ENCODE data around the gene FOCAD.

FOCAD gene

GRCh38 chr9:20681467-20681866 lies 2.6 kb upstream of the FOCAD start:
- no peak overlapping the region for H3K27ac ChIP-seq
- DNase-seq (ENCODE audit: low read depth, low spot score), result no peak

GRCh38 chr9:20683351-20684034 lies 566 bp upstream of the FOCAD start:
- H3K27ac ChIP-seq, result peak overlapping the region; percentile 79
- DNase-seq (ENCODE audit: low read depth, low spot score), result peak; percentile 14

- peak overlapping the region; percentile 79 for H3K27ac ChIP-seq
- DNase-seq (ENCODE audit: low read depth, low spot score), result peak; percentile 44
Observed at GRCh38 chr9:20684875-20685696, 1.0 kb downstream of the FOCAD start.

- peak overlapping the region; percentile 79 for H3K27ac ChIP-seq
Observed at GRCh38 chr9:20685769-20686168, 1.7 kb downstream of the FOCAD start.

GRCh38 chr9:20689833-20690232 lies 5.8 kb downstream of the FOCAD start:
- H3K27ac ChIP-seq, result no peak overlapping the region
- no peak for DNase-seq (ENCODE audit: low read depth, low spot score)

More at GRCh38 chr9:20685769-20686168, 1.7 kb downstream of the FOCAD start:
- no peak for DNase-seq (ENCODE audit: low read depth, low spot score)

- no peak for DNase-seq (ENCODE audit: low read depth, low spot score)
- H3K27ac ChIP-seq, result no peak overlapping the region
Observed at GRCh38 chr9:20692554-20692953, 8.5 kb downstream of the FOCAD start.

- no peak overlapping the region for H3K27ac ChIP-seq
- DNase-seq (ENCODE audit: low read depth, low spot score), result no peak
Observed at GRCh38 chr9:20693068-20693467, 9.0 kb downstream of the FOCAD start.

GRCh38 chr9:20694248-20694647 lies 10.2 kb downstream of the FOCAD start:
- DNase-seq (ENCODE audit: low read depth, low spot score), result no peak
- H3K27ac ChIP-seq, result no peak overlapping the region

GRCh38 chr9:20697021-20697719 lies 13.1 kb downstream of the FOCAD start:
- DNase-seq (ENCODE audit: low read depth, low spot score), result no peak
- no peak overlapping the region for H3K27ac ChIP-seq

- DNase-seq (ENCODE audit: low read depth, low spot score), result no peak
- no peak overlapping the region for H3K27ac ChIP-seq
Observed at GRCh38 chr9:20698782-20699181, 14.7 kb downstream of the FOCAD start.

GRCh38 chr9:20701060-20701459 lies 17.0 kb downstream of the FOCAD start:
- DNase-seq (ENCODE audit: low read depth, low spot score), result no peak
- no peak overlapping the region for H3K27ac ChIP-seq

GRCh38 chr9:20702570-20702969 lies 18.5 kb downstream of the FOCAD start:
- no peak overlapping the region for H3K27ac ChIP-seq
- DNase-seq (ENCODE audit: low read depth, low spot score), result no peak

GRCh38 chr9:20703146-20703545 lies 19.1 kb downstream of the FOCAD start:
- no peak for DNase-seq (ENCODE audit: low read depth, low spot score)
- H3K27ac ChIP-seq, result no peak overlapping the region

GRCh38 chr9:20707708-20708107 lies 23.6 kb downstream of the FOCAD start:
- H3K27ac ChIP-seq, result no peak overlapping the region
- no peak for DNase-seq (ENCODE audit: low read depth, low spot score)

GRCh38 chr9:20713172-20713571 lies 29.1 kb downstream of the FOCAD start:
- no peak for DNase-seq (ENCODE audit: low read depth, low spot score)
- no peak overlapping the region for H3K27ac ChIP-seq

- H3K27ac ChIP-seq, result no peak overlapping the region
- DNase-seq (ENCODE audit: low read depth, low spot score), result no peak
Observed at GRCh38 chr9:20714442-20715415, 30.7 kb downstream of the FOCAD start.

- no peak for DNase-seq (ENCODE audit: low read depth, low spot score)
- H3K27ac ChIP-seq, result no peak overlapping the region
Observed at GRCh38 chr9:20722221-20722620, 38.2 kb downstream of the FOCAD start.

- no peak for DNase-seq (ENCODE audit: low read depth, low spot score)
Observed at GRCh38 chr9:20725675-20726074, 41.6 kb downstream of the FOCAD start.

GRCh38 chr9:20726144-20726543 lies 42.1 kb downstream of the FOCAD start:
- no peak for DNase-seq (ENCODE audit: low read depth, low spot score)
- H3K27ac ChIP-seq, result no peak overlapping the region

More at GRCh38 chr9:20725675-20726074, 41.6 kb downstream of the FOCAD start:
- no peak overlapping the region for H3K27ac ChIP-seq

Data from epithelial cell of prostate (primary cell).